ENCODE data around the gene CLDND1.

- TF ChIP-seq ESRRG (CRISPR knock-in tag; IDR thresholded peaks at IDR 0.05) (no peak), ZNF70 (CRISPR knock-in tag; IDR thresholded peaks at IDR 0.05) (no peak), OSR1 (CRISPR knock-in tag; IDR thresholded peaks at IDR 0.05) (no peak), ZFP30 (CRISPR knock-in tag; IDR thresholded peaks at IDR 0.05) (no peak), PATZ1 (CRISPR knock-in tag; IDR thresholded peaks at IDR 0.05; ENCODE audit: borderline replicate concordance) (no peak), GLIS3 (CRISPR knock-in tag; IDR thresholded peaks at IDR 0.05) (no peak), ZC3H10 (CRISPR knock-in tag; IDR thresholded peaks at IDR 0.05) (no peak), ZFP3 (CRISPR knock-in tag; IDR thresholded peaks at IDR 0.05) (no peak), ZNF565 (CRISPR knock-in tag; conservative IDR thresholded peaks at IDR 0.05; ENCODE audit: low read depth) (no peak), ARNTL (CRISPR knock-in tag; IDR thresholded peaks at IDR 0.05; ENCODE audit: borderline replicate concordance, low read depth) (no peak), ISL1 (CRISPR knock-in tag; IDR thresholded peaks at IDR 0.05) (no peak), BACH2 (CRISPR knock-in tag; IDR thresholded peaks at IDR 0.05; ENCODE audit: borderline replicate concordance) (no peak), TOX (CRISPR knock-in tag; IDR thresholded peaks at IDR 0.05; ENCODE audit: borderline replicate concordance) (no peak), TCF4 (CRISPR knock-in tag; IDR thresholded peaks at IDR 0.05; ENCODE audit: borderline replicate concordance) (no peak)
Observed at GRCh38 chr3:98512576-98512975, 10.1 kb downstream of the CLDND1 start.

All from SK-N-SH treated with all-trans-retinoic acid at 6 μM for 48 hours (cell line).